Measurements from ENCODE around the gene ZNF772.

The ZNF772 gene

GRCh38 chr19:57419439-57419838 lies 57.9 kb downstream of the ZNF772 start:
- TF ChIP-seq, protein P1, sequence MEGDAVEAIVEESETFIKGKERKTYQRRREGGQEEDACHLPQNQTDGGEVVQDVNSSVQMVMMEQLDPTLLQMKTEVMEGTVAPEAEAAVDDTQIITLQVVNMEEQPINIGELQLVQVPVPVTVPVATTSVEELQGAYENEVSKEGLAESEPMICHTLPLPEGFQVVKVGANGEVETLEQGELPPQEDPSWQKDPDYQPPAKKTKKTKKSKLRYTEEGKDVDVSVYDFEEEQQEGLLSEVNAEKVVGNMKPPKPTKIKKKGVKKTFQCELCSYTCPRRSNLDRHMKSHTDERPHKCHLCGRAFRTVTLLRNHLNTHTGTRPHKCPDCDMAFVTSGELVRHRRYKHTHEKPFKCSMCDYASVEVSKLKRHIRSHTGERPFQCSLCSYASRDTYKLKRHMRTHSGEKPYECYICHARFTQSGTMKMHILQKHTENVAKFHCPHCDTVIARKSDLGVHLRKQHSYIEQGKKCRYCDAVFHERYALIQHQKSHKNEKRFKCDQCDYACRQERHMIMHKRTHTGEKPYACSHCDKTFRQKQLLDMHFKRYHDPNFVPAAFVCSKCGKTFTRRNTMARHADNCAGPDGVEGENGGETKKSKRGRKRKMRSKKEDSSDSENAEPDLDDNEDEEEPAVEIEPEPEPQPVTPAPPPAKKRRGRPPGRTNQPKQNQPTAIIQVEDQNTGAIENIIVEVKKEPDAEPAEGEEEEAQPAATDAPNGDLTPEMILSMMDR (conservative IDR thresholded peaks at IDR 0.05; ENCODE audit: control insufficient read depth, insufficient read depth, low read depth, low read length) = no peak
- H3K4me3 ChIP-seq (ENCODE audit: control insufficient read depth, low read depth, low read length) = no peak overlapping the region
- DNase-seq (ENCODE audit: low read depth) = no peak
